ENCODE measurements around the gene NISCH. TPM values are rescaled to one million over a fixed set of nuclear protein-coding genes. Genes with fewer than 3 reads are reported as not detected.

NISCH gene
- polyA plus RNA-seq, 2 of the 4 experiments (the other 2 are of a cell fraction): 17.3 to 18.2 TPM

DNA sequence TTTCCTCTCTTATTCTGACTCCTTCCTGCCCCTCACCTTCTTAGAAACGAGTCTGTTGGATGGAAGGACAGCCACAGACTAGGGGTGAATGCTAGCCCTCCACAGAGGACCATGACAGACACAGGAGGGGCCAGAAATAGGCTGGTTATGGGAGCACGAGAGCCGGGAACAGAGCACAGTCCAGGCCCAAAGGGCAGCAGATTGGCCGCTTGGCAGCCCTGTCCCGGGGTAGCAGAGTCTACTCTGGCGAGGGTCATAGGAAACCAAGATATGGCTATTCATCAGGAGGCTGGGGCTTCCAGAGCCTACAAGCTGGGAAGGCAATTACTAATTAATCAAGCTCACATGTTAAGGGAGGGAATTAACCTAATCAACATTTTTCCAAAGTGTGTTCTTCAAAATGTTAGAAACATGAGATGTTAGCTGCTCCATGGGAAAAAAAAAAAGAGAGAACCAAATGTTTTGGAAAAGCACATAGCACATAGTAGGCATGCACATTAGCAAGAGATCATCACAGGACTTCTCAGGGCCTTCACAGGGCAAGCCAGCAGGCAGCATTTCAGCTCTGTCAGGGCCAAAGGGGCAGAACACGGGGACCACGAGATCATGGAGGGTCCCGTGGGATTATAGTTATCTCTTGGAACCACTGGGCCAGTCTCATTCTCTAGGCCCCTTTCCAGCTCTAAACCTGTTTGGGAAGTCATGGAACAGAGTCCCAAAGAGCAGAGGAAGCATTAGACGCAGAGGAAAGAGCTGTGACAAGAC lies 23.8 kb upstream of the NISCH start:
- TF ChIP-seq, protein P1, sequence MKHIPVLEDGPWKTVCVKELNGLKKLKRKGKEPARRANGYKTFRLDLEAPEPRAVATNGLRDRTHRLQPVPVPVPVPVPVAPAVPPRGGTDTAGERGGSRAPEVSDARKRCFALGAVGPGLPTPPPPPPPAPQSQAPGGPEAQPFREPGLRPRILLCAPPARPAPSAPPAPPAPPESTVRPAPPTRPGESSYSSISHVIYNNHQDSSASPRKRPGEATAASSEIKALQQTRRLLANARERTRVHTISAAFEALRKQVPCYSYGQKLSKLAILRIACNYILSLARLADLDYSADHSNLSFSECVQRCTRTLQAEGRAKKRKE (CRISPR knock-in tag; IDR thresholded peaks at IDR 0.05; ENCODE audit: low read depth): no peak
- TF ChIP-seq ZSCAN20 (CRISPR knock-in tag; IDR thresholded peaks at IDR 0.05) (no peak), CEBPB (IDR thresholded peaks at IDR 0.05) (no peak), CHD2 (IDR thresholded peaks at IDR 0.05; ENCODE audit: low read length, partially characterized antibody) (no peak), RCOR1 (IDR thresholded peaks at IDR 0.05; ENCODE audit: low read depth, low read length) (no peak), RFX5 (IDR thresholded peaks at IDR 0.05) (no peak), EP300 (IDR thresholded peaks at IDR 0.05) (no peak), FOSB (CRISPR knock-in tag; IDR thresholded peaks at IDR 0.05) (no peak), FOXS1 (CRISPR knock-in tag; IDR thresholded peaks at IDR 0.05) (no peak), HDAC2 (IDR thresholded peaks at IDR 0.05) (no peak), RAD21 (conservative IDR thresholded peaks at IDR 0.05 in 1 of 2, IDR thresholded peaks at IDR 0.05 in 1 of 2) (no peak), EHF (CRISPR knock-in tag; IDR thresholded peaks at IDR 0.05) (no peak), PHF8 (IDR thresholded peaks at IDR 0.05; ENCODE audit: borderline replicate concordance, low read depth) (no peak), ZNF302 (CRISPR knock-in tag; IDR thresholded peaks at IDR 0.05) (no peak), GATA3 (IDR thresholded peaks at IDR 0.05; ENCODE audit: borderline replicate concordance) (no peak), HOXB5 (CRISPR knock-in tag; IDR thresholded peaks at IDR 0.05) (no peak), ESRRA (IDR thresholded peaks at IDR 0.05; ENCODE audit: borderline replicate concordance, low read length) (no peak)
- TF ChIP-seq, protein P2, sequence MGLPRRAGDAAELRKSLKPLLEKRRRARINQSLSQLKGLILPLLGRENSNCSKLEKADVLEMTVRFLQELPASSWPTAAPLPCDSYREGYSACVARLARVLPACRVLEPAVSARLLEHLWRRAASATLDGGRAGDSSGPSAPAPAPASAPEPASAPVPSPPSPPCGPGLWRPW (IDR thresholded peaks at IDR 0.05): no peak
- no peak overlapping the region for H3K4me2 ChIP-seq
- ChIA-PET CTCF (interaction anchor here (1.4 to 20.8 kb wide), 3 partner anchors 16 to 92 kb away, joined by 4 to 351 read pairs (median 10); partner anchors contain the start of genes SEMA3G and TNNC1), POLR2A (no interaction called here)
- FAIRE-seq (no peak), DNase-seq (ENCODE audit: low read depth in 1 of 2, low spot score in 1 of 2) (no peak), ATAC-seq (no peak)
- H3K9me3 ChIP-seq: no peaks in the 10 kb centered on the region
- 61% methylated on average over 10 of the region's 10 CpGs for WGBS (ENCODE audit: missing lambda C conversion rate)
- H3K27ac ChIP-seq: no peak overlapping the region
- no peaks in the 10 kb centered on the region for H3K4me1 ChIP-seq
- no peak overlapping the region for H3K4me3 ChIP-seq

DNA sequence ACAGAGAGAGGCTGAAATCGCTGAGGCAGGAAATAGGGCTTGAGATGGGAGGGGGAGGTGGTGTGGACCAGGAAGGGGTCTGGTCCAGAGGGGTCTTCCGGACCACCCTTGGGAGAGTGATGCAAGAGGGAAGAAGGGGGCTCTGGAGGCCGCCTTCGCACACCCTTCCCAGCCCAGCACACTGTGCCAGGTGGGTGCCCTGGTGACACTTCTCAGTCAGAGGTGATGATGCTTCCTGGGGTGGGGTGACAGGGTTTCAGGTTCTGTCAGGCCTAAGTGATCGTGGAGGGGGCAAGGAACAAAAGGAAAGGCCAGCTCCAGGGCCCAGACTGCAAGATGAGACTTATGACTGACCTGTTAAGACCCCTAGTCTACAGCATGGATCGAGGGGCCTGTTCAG lies 23.2 kb upstream of the NISCH start:
- ATAC-seq (no peak), FAIRE-seq (no peak), DNase-seq (ENCODE audit: low read depth in 1 of 2, low spot score in 1 of 2) (no peak)
- H3K9me3 ChIP-seq: no peaks in the 10 kb centered on the region
- H3K4me1 ChIP-seq: no peaks in the 10 kb centered on the region
- H3K27ac ChIP-seq: no peak overlapping the region
- ChIA-PET CTCF (interaction anchor here (0.6 to 20.8 kb wide), 4 partner anchors 15 to 213 kb away, joined by 3 to 351 read pairs (median 7); partner anchors contain the start of genes SEMA3G and TNNC1), POLR2A (no interaction called here)
- no peak overlapping the region for H3K4me2 ChIP-seq
- H3K4me3 ChIP-seq: no peak overlapping the region
- TF ChIP-seq HOXB5 (CRISPR knock-in tag; IDR thresholded peaks at IDR 0.05) (no peak), CBX2 (IDR thresholded peaks at IDR 0.05; ENCODE audit: borderline replicate concordance, low read depth) (no peak), RFX5 (IDR thresholded peaks at IDR 0.05) (no peak), RARB (CRISPR knock-in tag; IDR thresholded peaks at IDR 0.05) (no peak), BHLHE40 (IDR thresholded peaks at IDR 0.05; ENCODE audit: low read depth, low read length) (no peak)
- TF ChIP-seq, protein P3, sequence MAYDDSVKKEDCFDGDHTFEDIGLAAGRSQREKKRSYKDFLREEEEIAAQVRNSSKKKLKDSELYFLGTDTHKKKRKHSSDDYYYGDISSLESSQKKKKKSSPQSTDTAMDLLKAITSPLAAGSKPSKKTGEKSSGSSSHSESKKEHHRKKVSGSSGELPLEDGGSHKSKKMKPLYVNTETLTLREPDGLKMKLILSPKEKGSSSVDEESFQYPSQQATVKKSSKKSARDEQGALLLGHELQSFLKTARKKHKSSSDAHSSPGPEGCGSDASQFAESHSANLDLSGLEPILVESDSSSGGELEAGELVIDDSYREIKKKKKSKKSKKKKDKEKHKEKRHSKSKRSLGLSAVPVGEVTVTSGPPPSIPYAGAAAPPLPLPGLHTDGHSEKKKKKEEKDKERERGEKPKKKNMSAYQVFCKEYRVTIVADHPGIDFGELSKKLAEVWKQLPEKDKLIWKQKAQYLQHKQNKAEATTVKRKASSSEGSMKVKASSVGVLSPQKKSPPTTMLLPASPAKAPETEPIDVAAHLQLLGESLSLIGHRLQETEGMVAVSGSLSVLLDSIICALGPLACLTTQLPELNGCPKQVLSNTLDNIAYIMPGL (CRISPR knock-in tag; IDR thresholded peaks at IDR 0.05; ENCODE audit: borderline replicate concordance): no peak
- TF ChIP-seq, protein P4, sequence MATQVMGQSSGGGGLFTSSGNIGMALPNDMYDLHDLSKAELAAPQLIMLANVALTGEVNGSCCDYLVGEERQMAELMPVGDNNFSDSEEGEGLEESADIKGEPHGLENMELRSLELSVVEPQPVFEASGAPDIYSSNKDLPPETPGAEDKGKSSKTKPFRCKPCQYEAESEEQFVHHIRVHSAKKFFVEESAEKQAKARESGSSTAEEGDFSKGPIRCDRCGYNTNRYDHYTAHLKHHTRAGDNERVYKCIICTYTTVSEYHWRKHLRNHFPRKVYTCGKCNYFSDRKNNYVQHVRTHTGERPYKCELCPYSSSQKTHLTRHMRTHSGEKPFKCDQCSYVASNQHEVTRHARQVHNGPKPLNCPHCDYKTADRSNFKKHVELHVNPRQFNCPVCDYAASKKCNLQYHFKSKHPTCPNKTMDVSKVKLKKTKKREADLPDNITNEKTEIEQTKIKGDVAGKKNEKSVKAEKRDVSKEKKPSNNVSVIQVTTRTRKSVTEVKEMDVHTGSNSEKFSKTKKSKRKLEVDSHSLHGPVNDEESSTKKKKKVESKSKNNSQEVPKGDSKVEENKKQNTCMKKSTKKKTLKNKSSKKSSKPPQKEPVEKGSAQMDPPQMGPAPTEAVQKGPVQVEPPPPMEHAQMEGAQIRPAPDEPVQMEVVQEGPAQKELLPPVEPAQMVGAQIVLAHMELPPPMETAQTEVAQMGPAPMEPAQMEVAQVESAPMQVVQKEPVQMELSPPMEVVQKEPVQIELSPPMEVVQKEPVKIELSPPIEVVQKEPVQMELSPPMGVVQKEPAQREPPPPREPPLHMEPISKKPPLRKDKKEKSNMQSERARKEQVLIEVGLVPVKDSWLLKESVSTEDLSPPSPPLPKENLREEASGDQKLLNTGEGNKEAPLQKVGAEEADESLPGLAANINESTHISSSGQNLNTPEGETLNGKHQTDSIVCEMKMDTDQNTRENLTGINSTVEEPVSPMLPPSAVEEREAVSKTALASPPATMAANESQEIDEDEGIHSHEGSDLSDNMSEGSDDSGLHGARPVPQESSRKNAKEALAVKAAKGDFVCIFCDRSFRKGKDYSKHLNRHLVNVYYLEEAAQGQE (IDR thresholded peaks at IDR 0.05): no peak
- TF ChIP-seq, protein P5, sequence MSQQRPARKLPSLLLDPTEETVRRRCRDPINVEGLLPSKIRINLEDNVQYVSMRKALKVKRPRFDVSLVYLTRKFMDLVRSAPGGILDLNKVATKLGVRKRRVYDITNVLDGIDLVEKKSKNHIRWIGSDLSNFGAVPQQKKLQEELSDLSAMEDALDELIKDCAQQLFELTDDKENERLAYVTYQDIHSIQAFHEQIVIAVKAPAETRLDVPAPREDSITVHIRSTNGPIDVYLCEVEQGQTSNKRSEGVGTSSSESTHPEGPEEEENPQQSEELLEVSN (IDR thresholded peaks at IDR 0.05; ENCODE audit: borderline replicate concordance, low read depth): no peak
- WGBS (ENCODE audit: missing lambda C conversion rate): 51% methylated on average over 6 of the region's 6 CpGs
